GM21423 (cell line): ENCODE data around the gene AKAP13.
"Not testable (repeated sequence)": the region's sequence is repeated elsewhere in the genome, so short reads cannot be mapped to it uniquely, and the experiment has no call there.

ENCODE experiments used
- ATAC-seq: cut with Tn5 transposase; IDR thresholded peaks from one replicate; pipeline ENCODE4 v1.9.1; 2021; ENCODE audit warnings: mild to moderate bottlenecking, moderate library complexity; ENCODE audit not compliant: unreplicated experiment

Gene AKAP13

GRCh38 chr15:85796371-85796770 is 416.0 kb downstream of the AKAP13 start:
- not testable (repeated sequence) for ATAC-seq
